DND-41 (cell line): ENCODE measurements around the gene ZBTB3.

Source experiments
- ATAC-seq: fragments of 200-7000 bp; cut with Tn5 transposase; 3 replicates; pipeline ENCODE4 v1.9.1; 2021; ENCODE audit warnings: low read depth; ENCODE audit not compliant: insufficient read depth
- DNase-seq: peaks from one replicate; pipeline ENCODE4 v3.0.0-alpha.2; 2020
- H2AFZ ChIP-seq: 2 replicates; pipeline ENCODE4 v1.6.0; 2012; ENCODE audit warnings: low read depth, low read length
- H3K27ac ChIP-seq: 2 replicates; pipeline ENCODE4 v1.5.1; 2012; ENCODE audit warnings: low read length, inconsistent platforms
- H3K27me3 ChIP-seq: fragments of 200-600 bp; sonication (generic); 2 replicates; pipeline ENCODE4 v1.6.0; 2012; ENCODE audit warnings: low read length, mild to moderate bottlenecking, inconsistent platforms; ENCODE audit not compliant: insufficient read depth, poor library complexity
- H3K36me3 ChIP-seq: 2 replicates; pipeline ENCODE4 v1.5.1; 2012; ENCODE audit warnings: low read length, inconsistent platforms; ENCODE audit not compliant: insufficient read depth
- H3K4me1 ChIP-seq: 2 replicates; pipeline ENCODE4 v1.5.1; 2012; ENCODE audit warnings: mild to moderate bottlenecking, low read length; ENCODE audit not compliant: insufficient read depth
- H3K4me2 ChIP-seq: 2 replicates; pipeline ENCODE4 v1.6.0; 2012; ENCODE audit warnings: mild to moderate bottlenecking, moderate library complexity, low read length, inconsistent platforms; ENCODE audit not compliant: insufficient read depth
- H3K4me3 ChIP-seq, 2 experiments: fragments of 200-600 bp in 1 of 2; shearing (Covaris generic) in 1 of 2; 2 replicates each; pipeline ENCODE4 v1.5.1; 2012 to 2016; ENCODE audit warnings: inconsistent platforms in 2 of 2, low read length in 2 of 2, mild to moderate bottlenecking in 2 of 2, low read depth in 1 of 2, moderate library complexity in 1 of 2
- H3K79me2 ChIP-seq: 2 replicates; pipeline ENCODE4 v1.6.0; 2012; ENCODE audit warnings: low read length, inconsistent platforms; ENCODE audit not compliant: insufficient read depth
- H3K9ac ChIP-seq: 2 replicates; pipeline ENCODE4 v1.6.0; 2012; ENCODE audit warnings: low read depth, mild to moderate bottlenecking, inconsistent platforms, low read length, moderate library complexity
- H3K9me3 ChIP-seq: 2 replicates; pipeline ENCODE4 v1.5.1; 2012; ENCODE audit warnings: low read length, moderate library complexity, mild to moderate bottlenecking, inconsistent platforms; ENCODE audit not compliant: insufficient read depth, severe bottlenecking
- H4K20me1 ChIP-seq: 2 replicates; pipeline ENCODE4 v1.6.0; 2012; ENCODE audit warnings: low read length; ENCODE audit not compliant: insufficient read depth
- EZH2 ChIP-seq: IDR thresholded peaks from 3 replicates; pipeline ENCODE4 v1.6.1; 2012; ENCODE audit warnings: borderline replicate concordance, low read depth, mild to moderate bottlenecking, moderate library complexity, low read length, inconsistent platforms; ENCODE audit not compliant: severe bottlenecking
- TF ChIP-seq, protein P1 (sequence below): IDR thresholded peaks from 2 replicates; pipeline ENCODE4 v1.5.1; 2012; ENCODE audit warnings: borderline replicate concordance, low read length, moderate library complexity, mild to moderate bottlenecking; ENCODE audit not compliant: poor library complexity, severe bottlenecking; ENCODE audit errors: extremely low read depth

ZBTB3 gene

DNA sequence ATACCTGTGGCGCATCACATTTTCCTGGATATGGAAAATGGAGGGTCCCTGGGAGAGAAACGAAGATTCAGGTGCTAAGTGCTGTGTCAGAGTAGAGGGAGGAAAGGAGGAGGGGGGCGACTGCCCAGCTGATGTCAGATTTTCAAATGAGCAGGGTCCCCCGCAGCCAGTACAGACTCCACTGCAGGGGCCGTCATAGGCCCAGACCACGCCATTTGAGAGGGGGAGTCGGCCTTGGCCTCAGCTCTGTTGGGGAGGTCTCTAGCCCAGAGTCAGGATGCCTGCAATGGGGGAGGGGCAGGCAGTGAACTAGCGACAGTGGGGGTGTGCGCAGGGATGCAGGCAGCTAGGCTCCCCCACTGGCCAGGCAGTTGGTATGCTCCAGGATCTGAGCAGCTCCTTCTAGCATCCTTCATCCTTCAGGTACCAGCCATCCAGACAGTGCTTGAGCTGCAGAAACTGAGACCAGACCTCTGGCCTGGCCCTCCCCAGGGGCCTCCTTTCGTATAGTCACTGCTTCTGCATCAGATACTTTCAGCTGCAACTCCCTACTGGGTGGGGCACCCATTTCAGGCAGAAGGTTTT lies 46.6 kb downstream of the ZBTB3 start, which contains the start of the genes BSCL2 and GNG3:
BSCL2 (minus strand) TSS at position 148 of the 585 bp plus-strand sequence. CDS start 229 bp downstream, outside the sequence.
GNG3 (plus strand) TSS at position 400 of the 585 bp plus-strand sequence. CDS start 620 bp downstream, outside the sequence.
- H3K9ac ChIP-seq = peak within 1 kb of the TSS; percentile 83
- H3K9me3 ChIP-seq = no peaks in the 10 kb centered on the region
- H3K27ac ChIP-seq = peak within 1 kb of the TSS; percentile 81
- no peaks in the 10 kb centered on the region for H3K27me3 ChIP-seq
- peaks cover 22% of the 10 kb centered on the region for H3K79me2 ChIP-seq
- H3K4me3 ChIP-seq = peak within 1 kb of the TSS in 1 of 2 experiments; percentile 88; a peak in 3 of 4 replicates
- no peak for ATAC-seq
- TF ChIP-seq, protein P1, sequence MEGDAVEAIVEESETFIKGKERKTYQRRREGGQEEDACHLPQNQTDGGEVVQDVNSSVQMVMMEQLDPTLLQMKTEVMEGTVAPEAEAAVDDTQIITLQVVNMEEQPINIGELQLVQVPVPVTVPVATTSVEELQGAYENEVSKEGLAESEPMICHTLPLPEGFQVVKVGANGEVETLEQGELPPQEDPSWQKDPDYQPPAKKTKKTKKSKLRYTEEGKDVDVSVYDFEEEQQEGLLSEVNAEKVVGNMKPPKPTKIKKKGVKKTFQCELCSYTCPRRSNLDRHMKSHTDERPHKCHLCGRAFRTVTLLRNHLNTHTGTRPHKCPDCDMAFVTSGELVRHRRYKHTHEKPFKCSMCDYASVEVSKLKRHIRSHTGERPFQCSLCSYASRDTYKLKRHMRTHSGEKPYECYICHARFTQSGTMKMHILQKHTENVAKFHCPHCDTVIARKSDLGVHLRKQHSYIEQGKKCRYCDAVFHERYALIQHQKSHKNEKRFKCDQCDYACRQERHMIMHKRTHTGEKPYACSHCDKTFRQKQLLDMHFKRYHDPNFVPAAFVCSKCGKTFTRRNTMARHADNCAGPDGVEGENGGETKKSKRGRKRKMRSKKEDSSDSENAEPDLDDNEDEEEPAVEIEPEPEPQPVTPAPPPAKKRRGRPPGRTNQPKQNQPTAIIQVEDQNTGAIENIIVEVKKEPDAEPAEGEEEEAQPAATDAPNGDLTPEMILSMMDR = no peak
- TF ChIP-seq EZH2 = no peak
- H4K20me1 ChIP-seq = no peaks in the 10 kb centered on the region
- peak within 1 kb of the TSS; percentile 97 for H3K4me2 ChIP-seq
- peak; percentile 40 for DNase-seq
- H2AFZ ChIP-seq = peak within 1 kb of the TSS; percentile 80
- H3K4me1 ChIP-seq = peaks cover 52% of the 10 kb centered on the region
- peaks cover 23% of the 10 kb centered on the region for H3K36me3 ChIP-seq

DNA sequence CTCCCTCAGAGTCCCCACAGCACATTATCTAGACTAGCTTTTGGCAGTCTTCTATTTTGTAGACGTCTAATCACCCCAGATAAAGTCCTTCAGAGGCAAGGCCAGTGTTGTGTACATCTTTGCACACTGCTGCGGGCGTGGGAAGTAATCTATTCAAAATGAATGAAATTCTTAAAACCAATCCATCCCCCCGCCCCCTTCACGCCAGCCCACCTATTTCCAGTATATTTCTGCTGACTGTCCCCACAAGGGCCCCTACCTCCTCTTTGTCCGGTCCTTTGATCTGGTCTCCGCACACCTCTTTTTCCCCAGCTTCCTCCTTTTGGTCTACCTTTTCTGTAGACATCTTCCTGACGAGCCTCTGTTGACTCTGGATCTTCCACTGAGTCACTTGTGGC lies 47.1 kb downstream of the ZBTB3 start:
- Histone ChIP-seq H3K9me3 (no peaks in the 10 kb centered on the region), H4K20me1 (no peaks in the 10 kb centered on the region), H3K79me2 (peaks cover 22% of the 10 kb centered on the region), H3K9ac (peak overlapping the region; percentile 83), H3K36me3 (peaks cover 19% of the 10 kb centered on the region), H2AFZ (peak overlapping the region; percentile 80), H3K27me3 (no peaks in the 10 kb centered on the region), H3K4me2 (peak overlapping the region; percentile 97), H3K27ac (peak overlapping the region; percentile 72), H3K4me3 (peak overlapping the region in 1 of 2 experiments; percentile 88; a peak in 2 of 4 replicates), H3K4me1 (peaks cover 52% of the 10 kb centered on the region)
- DNase-seq (no peak), ATAC-seq (no peak)
- TF ChIP-seq EZH2 = no peak
- TF ChIP-seq, protein P1 = no peak

DNA sequence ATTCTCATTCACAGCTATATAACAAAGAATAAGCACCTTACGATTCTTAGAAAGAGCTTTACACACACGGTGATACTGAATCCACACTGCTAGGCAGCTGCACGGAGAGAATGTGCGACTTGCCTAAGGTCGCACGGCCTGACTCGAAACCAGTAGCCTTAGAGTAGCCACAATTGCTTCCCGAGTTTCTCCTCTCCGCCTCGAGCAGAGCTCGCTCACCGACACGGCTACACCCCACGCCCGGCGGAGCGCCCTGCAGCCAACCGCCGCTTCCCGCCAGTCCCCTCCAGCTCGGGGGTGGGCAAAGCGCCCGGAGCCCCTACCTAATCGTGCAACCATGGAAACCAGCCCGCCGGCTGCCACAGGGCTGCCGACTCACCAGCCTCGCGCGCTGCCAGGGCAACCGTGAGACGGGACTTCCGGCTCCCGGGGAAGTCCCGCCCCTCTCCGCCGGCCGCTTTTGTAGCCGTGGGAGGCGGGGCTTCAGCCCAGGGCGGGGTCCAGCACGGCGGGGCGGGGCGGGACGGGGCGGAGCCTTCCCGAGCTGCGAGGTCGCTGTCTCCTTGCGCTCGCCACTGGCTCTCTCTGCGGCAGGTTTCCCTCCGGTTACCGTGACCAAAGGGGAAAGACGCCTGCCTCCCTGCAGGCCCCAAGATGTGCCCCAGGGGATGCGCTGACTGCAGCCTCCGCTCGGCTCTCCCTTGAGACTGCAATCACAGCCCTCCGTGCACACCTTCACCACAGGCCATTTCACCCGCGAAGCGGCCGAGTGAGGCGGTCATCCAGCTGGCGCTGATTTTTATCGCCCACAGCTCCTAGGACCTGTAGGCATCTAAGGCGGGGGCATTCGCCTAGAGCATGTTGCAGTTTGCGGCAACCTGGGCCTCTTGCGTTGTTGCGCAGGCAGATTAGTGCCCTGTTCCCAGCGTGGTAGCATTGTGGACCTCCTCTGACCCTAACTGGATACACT lies 47.8 kb downstream of the ZBTB3 start:
- H3K9ac ChIP-seq = peak overlapping the region; percentile 83

More for the DNA sequence above, 47.8 kb downstream of the ZBTB3 start:
- Histone ChIP-seq H3K4me1 (peaks cover 52% of the 10 kb centered on the region), H3K9me3 (no peaks in the 10 kb centered on the region), H2AFZ (peak overlapping the region; percentile 94), H3K4me2 (peak overlapping the region; percentile 97), H3K27me3 (no peaks in the 10 kb centered on the region), H3K4me3 (peak overlapping the region; percentile 44 to 88), H4K20me1 (no peaks in the 10 kb centered on the region), H3K36me3 (peaks cover 14% of the 10 kb centered on the region), H3K27ac (peak overlapping the region; percentile 96), H3K79me2 (peaks cover 22% of the 10 kb centered on the region)
- ATAC-seq (peak; percentile 78), DNase-seq (peak; percentile 97)
- TF ChIP-seq EZH2 = no peak
- TF ChIP-seq, protein P1 = no peak
